MM.1S (cell line): ENCODE data around the gene ANKRD10.

ENCODE experiments used
- EZH2 ChIP-seq: fragments of 300-600 bp; sonication (generic); optimal IDR thresholded peaks from 2 replicates; pipeline ENCODE3; 2017; ENCODE audit warnings: low read depth, mild to moderate bottlenecking, antibody characterized with exemption, low read length, mixed read lengths
- EZH2phosphoT487 ChIP-seq: fragments of 300-600 bp; sonication (generic); IDR thresholded peaks from 2 replicates; pipeline ENCODE4 v1.6.1; 2018; ENCODE audit warnings: antibody characterized with exemption, low read length
- TF ChIP-seq, protein P1 (sequence below): fragments of 300-600 bp; sonication (generic); IDR thresholded peaks from 2 replicates; pipeline ENCODE4 v1.5.1; 2016; ENCODE audit warnings: antibody characterized with exemption, low read length, mixed read lengths

DNA sequence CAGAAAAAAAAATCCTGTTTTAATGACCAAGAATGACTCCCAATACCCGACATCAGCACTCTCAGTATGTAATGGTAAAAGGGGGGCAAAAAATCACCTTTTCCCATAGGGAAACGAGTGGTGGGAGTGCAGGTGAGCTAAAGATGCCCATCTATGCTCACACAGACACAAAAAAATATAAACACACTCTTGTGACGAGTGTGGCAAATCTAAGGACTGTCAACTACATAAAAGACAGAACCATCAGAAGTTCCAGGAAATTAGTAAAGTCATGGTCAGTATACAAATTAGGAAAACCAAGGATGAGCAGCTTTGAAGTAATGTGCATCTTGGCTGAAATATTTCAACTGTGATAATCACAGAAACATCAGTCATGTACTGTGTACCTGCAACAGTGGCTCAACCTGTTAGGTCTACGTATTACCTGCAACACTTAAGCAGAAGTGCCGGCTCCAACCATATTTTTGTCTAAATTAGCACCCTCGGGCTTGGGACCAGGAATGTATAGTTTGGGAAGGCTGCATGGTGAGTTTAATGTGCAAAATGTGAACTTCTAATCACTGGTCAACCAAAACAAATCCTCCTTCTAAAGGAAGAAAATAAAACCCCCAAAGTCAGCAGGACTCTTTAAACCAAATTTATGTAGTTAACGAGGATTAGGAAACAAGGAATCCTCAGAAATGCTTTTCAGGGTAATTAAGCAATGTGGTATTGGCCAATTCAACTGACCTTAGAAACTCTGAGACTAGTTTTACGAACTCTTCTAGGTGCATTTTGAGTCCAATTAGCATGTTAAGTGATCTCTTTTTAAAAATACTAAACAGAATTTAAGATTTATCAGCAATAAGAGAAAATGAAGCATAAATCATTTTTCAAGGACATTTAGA lies 24.3 kb downstream of the ANKRD10 start:
- TF ChIP-seq, protein P1, sequence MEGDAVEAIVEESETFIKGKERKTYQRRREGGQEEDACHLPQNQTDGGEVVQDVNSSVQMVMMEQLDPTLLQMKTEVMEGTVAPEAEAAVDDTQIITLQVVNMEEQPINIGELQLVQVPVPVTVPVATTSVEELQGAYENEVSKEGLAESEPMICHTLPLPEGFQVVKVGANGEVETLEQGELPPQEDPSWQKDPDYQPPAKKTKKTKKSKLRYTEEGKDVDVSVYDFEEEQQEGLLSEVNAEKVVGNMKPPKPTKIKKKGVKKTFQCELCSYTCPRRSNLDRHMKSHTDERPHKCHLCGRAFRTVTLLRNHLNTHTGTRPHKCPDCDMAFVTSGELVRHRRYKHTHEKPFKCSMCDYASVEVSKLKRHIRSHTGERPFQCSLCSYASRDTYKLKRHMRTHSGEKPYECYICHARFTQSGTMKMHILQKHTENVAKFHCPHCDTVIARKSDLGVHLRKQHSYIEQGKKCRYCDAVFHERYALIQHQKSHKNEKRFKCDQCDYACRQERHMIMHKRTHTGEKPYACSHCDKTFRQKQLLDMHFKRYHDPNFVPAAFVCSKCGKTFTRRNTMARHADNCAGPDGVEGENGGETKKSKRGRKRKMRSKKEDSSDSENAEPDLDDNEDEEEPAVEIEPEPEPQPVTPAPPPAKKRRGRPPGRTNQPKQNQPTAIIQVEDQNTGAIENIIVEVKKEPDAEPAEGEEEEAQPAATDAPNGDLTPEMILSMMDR: no peak
- TF ChIP-seq EZH2: no peak
- no peak for TF ChIP-seq EZH2phosphoT487
